GM19397 (cell line): Measurements from ENCODE around the gene GSDME.
A peak's percentile ranks its signal among the peaks of the same experiment; 100 is the strongest.
"Not testable (repeated sequence)": the region's sequence is repeated elsewhere in the genome, so short reads cannot be mapped to it uniquely, and the experiment has no call there.

Experiments used
- ATAC-seq: cut with Tn5 transposase; IDR thresholded peaks from one replicate; pipeline ENCODE4 v1.9.1; 2021; ENCODE audit warnings: mild to moderate bottlenecking, moderate library complexity; ENCODE audit not compliant: unreplicated experiment

The GSDME gene

GRCh38 chr7:24757353-24758275 is at the start of gene GSDME:
Gene GSDME, minus strand, starts transcription at chr7:24757464. Its CDS starts 7,690 bp downstream, at chr7:24749774.
- peak; percentile 75 for ATAC-seq

- ATAC-seq, result no peak
Observed at GRCh38 chr7:24802300-24802699, 45.0 kb upstream of the GSDME start.

GRCh38 chr7:24801883-24802282 is 44.6 kb upstream of the GSDME start:
- no peak for ATAC-seq

- no peak for ATAC-seq
Observed at GRCh38 chr7:24800667-24801066, 43.4 kb upstream of the GSDME start.

GRCh38 chr7:24800073-24800472 is 42.8 kb upstream of the GSDME start:
- no peak for ATAC-seq

GRCh38 chr7:24799506-24799905 is 42.2 kb upstream of the GSDME start:
- no peak for ATAC-seq

- no peak for ATAC-seq
Observed at GRCh38 chr7:24798261-24798660, 41.0 kb upstream of the GSDME start.

GRCh38 chr7:24797270-24797669 is 40.0 kb upstream of the GSDME start:
- no peak for ATAC-seq

- ATAC-seq, result no peak
Observed at GRCh38 chr7:24795407-24795767, 38.1 kb upstream of the GSDME start.

- not testable (repeated sequence) for ATAC-seq
Observed at GRCh38 chr7:24794751-24795406, 37.6 kb upstream of the GSDME start.

GRCh38 chr7:24793982-24794648 is 36.9 kb upstream of the GSDME start:
- no peak for ATAC-seq

- ATAC-seq, result no peak
Observed at GRCh38 chr7:24788961-24789576, 31.8 kb upstream of the GSDME start.

- no peak for ATAC-seq
Observed at GRCh38 chr7:24788075-24788474, 30.8 kb upstream of the GSDME start.

- no peak for ATAC-seq
Observed at GRCh38 chr7:24786941-24787340, 29.7 kb upstream of the GSDME start.

- ATAC-seq, result no peak
Observed at GRCh38 chr7:24786306-24786705, 29.0 kb upstream of the GSDME start.

- ATAC-seq, result no peak
Observed at GRCh38 chr7:24784277-24784676, 27.0 kb upstream of the GSDME start.

GRCh38 chr7:24783698-24784097 is 26.4 kb upstream of the GSDME start:
- no peak for ATAC-seq

GRCh38 chr7:24781106-24781505 is 23.8 kb upstream of the GSDME start:
- ATAC-seq, result no peak

GRCh38 chr7:24779283-24779655 is 22.0 kb upstream of the GSDME start:
- ATAC-seq, result no peak

GRCh38 chr7:24778543-24779282 is 21.4 kb upstream of the GSDME start:
- ATAC-seq, result no peak

- no peak for ATAC-seq
Observed at GRCh38 chr7:24777806-24778205, 20.5 kb upstream of the GSDME start.
